Hepatocyte (in vitro differentiated cells): Measurements from ENCODE around the gene NDST4. TPM values are rescaled to one million over a fixed set of nuclear protein-coding genes. Genes with fewer than 3 reads are reported as not detected.

Source experiments
- DNase-seq: peaks from one replicate; pipeline ENCODE4 v3.0.0-alpha.2; 2016; ENCODE audit warnings: low spot score
- H2AFZ ChIP-seq: fragments of 200-600 bp; sonication (generic); 2 replicates; pipeline ENCODE4 v1.6.0; 2016; ENCODE audit warnings: antibody characterized with exemption, mild to moderate bottlenecking
- H3K27ac ChIP-seq: fragments of 200-600 bp; sonication (generic); 2 replicates; pipeline ENCODE4 v1.5.1; 2016; ENCODE audit warnings: mild to moderate bottlenecking
- H3K27me3 ChIP-seq: fragments of 200-600 bp; sonication (generic); 2 replicates; pipeline ENCODE4 v1.6.1; 2016
- H3K36me3 ChIP-seq: fragments of 200-600 bp; sonication (generic); replicated peaks from 2 replicates; pipeline ENCODE4 v1.5.1; 2016; ENCODE audit warnings: low read depth; ENCODE audit not compliant: insufficient read depth
- H3K4me1 ChIP-seq: fragments of 200-600 bp; sonication (generic); 2 replicates; pipeline ENCODE4 v1.5.1; 2016; ENCODE audit warnings: mild to moderate bottlenecking, moderate library complexity; ENCODE audit not compliant: insufficient read depth
- H3K4me2 ChIP-seq: fragments of 200-600 bp; sonication (generic); 2 replicates; pipeline ENCODE4 v1.6.0; 2016
- H3K4me3 ChIP-seq: fragments of 200-600 bp; sonication (generic); 2 replicates; pipeline ENCODE4 v1.5.1; 2016; ENCODE audit warnings: mild to moderate bottlenecking
- H3K79me2 ChIP-seq: fragments of 200-600 bp; sonication (generic); 2 replicates; pipeline ENCODE4 v1.6.0; 2017; ENCODE audit warnings: mild to moderate bottlenecking
- H3K9me2 ChIP-seq: fragments of 200-600 bp; sonication (generic); replicated peaks from 2 replicates; pipeline ENCODE4 v1.6.0; 2017; ENCODE audit warnings: mild to moderate bottlenecking; ENCODE audit not compliant: insufficient read depth
- H3K9me3 ChIP-seq: fragments of 200-600 bp; sonication (generic); 2 replicates; pipeline ENCODE4 v1.5.1; 2016; ENCODE audit warnings: low read depth, mild to moderate bottlenecking
- H4K20me1 ChIP-seq: fragments of 200-600 bp; sonication (generic); 2 replicates; pipeline ENCODE4 v1.6.0; 2016; ENCODE audit warnings: mild to moderate bottlenecking; ENCODE audit not compliant: insufficient read depth, poor library complexity, severe bottlenecking
- EZH2 ChIP-seq: fragments of 200-600 bp; sonication (generic); IDR thresholded peaks from 2 replicates; pipeline ENCODE4 v1.6.1; 2016; ENCODE audit warnings: antibody characterized with exemption, mild to moderate bottlenecking, borderline replicate concordance
- EZH2phosphoT487 ChIP-seq: fragments of 200-600 bp; sonication (generic); IDR thresholded peaks from one replicate; pipeline ENCODE4 v1.6.1; 2018; ENCODE audit warnings: antibody characterized with exemption, mild to moderate bottlenecking, low read depth, moderate library complexity; ENCODE audit not compliant: unreplicated experiment, severe bottlenecking
- WGBS: methylation state at CpG from one replicate; pipeline ENCODE4 v1.1.6; 2016; ENCODE audit warnings: low lambda C conversion rate; ENCODE audit errors: missing lambda C conversion rate; 5-methylcytosine and 5-hydroxymethylcytosine counted together
- polyA plus RNA-seq: library from polyadenylated mRNA; unstranded; fragments of >200 nt; fragmentation: Nextera tagmentation; extraction: Ambion mirVana; gene quantifications from 2 replicates; pipeline ENCODE4 v1.2.1, GENCODE V29; 2016
- total RNA-seq: library from RNA; depleted of rRNA; stranded (reverse); fragments of >200 nt; gene quantifications from 2 replicates; pipeline ENCODE4 v1.2.3, GENCODE V29; 2014
- TF ChIP-seq, protein P1 (sequence below): fragments of 200-600 bp; sonication (generic); IDR thresholded peaks from 2 replicates; pipeline ENCODE4 v1.5.1; 2016; ENCODE audit warnings: antibody characterized with exemption, mild to moderate bottlenecking; ENCODE audit not compliant: poor library complexity

Gene NDST4
- total and polyA plus RNA-seq, 2 experiments from 2014 or later, result 0.37 TPM; not detected in 1

DNA sequence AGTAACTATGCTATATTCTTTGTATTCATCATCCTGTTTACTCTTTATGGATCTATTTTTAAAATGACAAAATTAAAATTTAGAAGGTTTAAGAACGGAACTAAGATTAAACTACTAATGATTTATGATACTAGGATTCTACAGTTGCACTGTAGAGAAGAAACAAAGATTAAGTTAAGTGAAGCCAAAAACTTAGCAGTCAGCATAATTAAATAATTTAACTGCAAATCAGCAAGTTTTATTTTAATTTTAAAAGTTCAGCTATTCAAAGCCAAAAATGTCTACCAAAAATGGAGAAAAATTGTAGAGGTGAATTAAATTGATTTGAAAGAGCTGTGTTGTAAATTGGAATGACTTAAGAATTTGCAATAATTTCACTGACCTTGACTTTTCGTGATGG is 30.8 kb downstream of the NDST4 start:
- 88% methylated on average over 2 of the region's 2 CpGs for WGBS
- Histone ChIP-seq H3K36me3 (no peaks in the 10 kb centered on the region), H4K20me1 (no peaks in the 10 kb centered on the region), H3K9me3 (no peaks in the 10 kb centered on the region), H3K4me3 (no peak overlapping the region), H3K27ac (no peak overlapping the region), H3K79me2 (no peaks in the 10 kb centered on the region), H3K4me2 (no peak overlapping the region), H3K4me1 (no peaks in the 10 kb centered on the region), H3K9me2 (no peaks in the 10 kb centered on the region), H3K27me3 (no peaks in the 10 kb centered on the region), H2AFZ (no peak overlapping the region)
- no peak for DNase-seq
- TF ChIP-seq EZH2 (no peak), EZH2phosphoT487 (no peak)
- TF ChIP-seq, protein P1, sequence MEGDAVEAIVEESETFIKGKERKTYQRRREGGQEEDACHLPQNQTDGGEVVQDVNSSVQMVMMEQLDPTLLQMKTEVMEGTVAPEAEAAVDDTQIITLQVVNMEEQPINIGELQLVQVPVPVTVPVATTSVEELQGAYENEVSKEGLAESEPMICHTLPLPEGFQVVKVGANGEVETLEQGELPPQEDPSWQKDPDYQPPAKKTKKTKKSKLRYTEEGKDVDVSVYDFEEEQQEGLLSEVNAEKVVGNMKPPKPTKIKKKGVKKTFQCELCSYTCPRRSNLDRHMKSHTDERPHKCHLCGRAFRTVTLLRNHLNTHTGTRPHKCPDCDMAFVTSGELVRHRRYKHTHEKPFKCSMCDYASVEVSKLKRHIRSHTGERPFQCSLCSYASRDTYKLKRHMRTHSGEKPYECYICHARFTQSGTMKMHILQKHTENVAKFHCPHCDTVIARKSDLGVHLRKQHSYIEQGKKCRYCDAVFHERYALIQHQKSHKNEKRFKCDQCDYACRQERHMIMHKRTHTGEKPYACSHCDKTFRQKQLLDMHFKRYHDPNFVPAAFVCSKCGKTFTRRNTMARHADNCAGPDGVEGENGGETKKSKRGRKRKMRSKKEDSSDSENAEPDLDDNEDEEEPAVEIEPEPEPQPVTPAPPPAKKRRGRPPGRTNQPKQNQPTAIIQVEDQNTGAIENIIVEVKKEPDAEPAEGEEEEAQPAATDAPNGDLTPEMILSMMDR, result no peak

DNA sequence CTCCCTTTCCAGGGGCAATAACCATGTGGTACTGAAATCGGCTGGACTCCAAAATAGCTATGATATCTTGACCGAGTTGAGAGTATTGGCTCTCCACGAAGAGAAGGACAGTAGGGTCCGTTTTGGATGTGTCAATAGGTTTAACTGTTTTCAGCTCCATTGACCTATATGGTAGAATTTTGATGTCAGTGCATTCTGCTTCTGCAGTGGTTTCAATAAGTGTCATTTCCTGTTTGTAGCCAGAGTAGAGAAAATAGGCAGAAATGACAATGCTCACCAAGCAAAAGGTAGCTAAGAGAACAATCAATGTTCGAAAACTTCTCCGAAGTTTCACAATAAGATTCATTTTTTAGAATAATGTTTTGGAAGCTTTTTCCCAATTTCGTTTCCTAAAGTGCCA is 36.7 kb downstream of the NDST4 start:
- Histone ChIP-seq H4K20me1 (no peaks in the 10 kb centered on the region), H3K4me2 (no peak overlapping the region), H3K9me3 (no peaks in the 10 kb centered on the region), H3K4me3 (no peak overlapping the region), H3K4me1 (no peaks in the 10 kb centered on the region), H2AFZ (no peak overlapping the region), H3K27ac (no peak overlapping the region), H3K79me2 (no peaks in the 10 kb centered on the region), H3K9me2 (no peaks in the 10 kb centered on the region), H3K36me3 (no peaks in the 10 kb centered on the region), H3K27me3 (no peaks in the 10 kb centered on the region)
- DNase-seq, result no peak
- 90% methylated on average over 7 of the region's 7 CpGs for WGBS
- no peak for TF ChIP-seq EZH2

DNA sequence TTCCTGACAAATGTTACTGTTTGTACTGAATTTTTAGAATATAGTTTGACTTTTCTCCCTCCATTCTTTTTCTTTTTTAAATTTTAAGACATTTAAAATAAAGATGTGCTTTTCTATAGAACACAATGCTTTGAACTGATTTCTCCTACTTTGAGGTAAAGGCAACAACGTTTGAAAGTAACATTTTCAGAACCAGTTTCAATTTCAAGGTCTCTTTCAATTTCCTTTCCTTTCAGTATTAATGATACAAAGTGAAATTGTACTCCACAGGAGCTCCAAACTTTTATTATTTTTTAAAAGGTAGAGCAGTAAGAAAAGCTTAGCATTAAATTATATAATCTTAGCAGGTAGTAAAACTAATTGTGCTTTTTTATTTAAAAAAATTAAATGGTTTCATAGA is 54.9 kb downstream of the NDST4 start:
- DNase-seq, result no peak
- 61% methylated on average over 1 of the region's 1 CpG for WGBS
- TF ChIP-seq EZH2, result no peak
- TF ChIP-seq, protein P1, result no peak
- TF ChIP-seq EZH2phosphoT487, result no peak
- Histone ChIP-seq H3K4me3 (no peak overlapping the region), H3K4me2 (no peak overlapping the region), H3K9me3 (no peaks in the 10 kb centered on the region), H3K27ac (no peak overlapping the region), H3K27me3 (no peaks in the 10 kb centered on the region), H3K79me2 (no peaks in the 10 kb centered on the region), H3K4me1 (no peaks in the 10 kb centered on the region), H3K9me2 (no peaks in the 10 kb centered on the region), H3K36me3 (no peaks in the 10 kb centered on the region), H4K20me1 (no peaks in the 10 kb centered on the region), H2AFZ (no peak overlapping the region)

DNA sequence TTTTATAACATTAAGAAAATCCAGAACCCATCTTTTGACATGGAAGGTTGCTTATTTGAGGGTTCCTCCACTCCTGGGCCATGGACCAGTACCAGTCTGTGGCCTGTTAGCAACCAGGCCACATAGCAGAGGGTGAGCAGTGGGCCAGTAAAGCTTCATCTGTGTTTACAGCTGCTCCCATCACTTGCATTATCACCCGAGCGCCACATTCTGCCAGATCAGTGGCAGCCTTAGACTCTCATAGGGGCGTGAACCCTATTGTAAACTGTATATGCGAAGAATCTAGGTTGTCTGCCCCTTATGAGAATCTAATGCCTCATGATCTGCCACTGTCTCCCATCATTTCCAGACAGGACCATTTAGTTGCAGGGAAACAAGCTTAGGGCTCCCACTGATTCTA is 58.6 kb downstream of the NDST4 start:
- no peaks in the 10 kb centered on the region for H3K9me3 ChIP-seq
- H4K20me1 ChIP-seq, result no peaks in the 10 kb centered on the region
- H3K36me3 ChIP-seq, result no peaks in the 10 kb centered on the region
- no peak overlapping the region for H3K27ac ChIP-seq
- DNase-seq, result no peak
- WGBS, result 93% methylated on average over 4 of the region's 4 CpGs
- no peak for TF ChIP-seq EZH2
- TF ChIP-seq, protein P1, result no peak
- no peak for TF ChIP-seq EZH2phosphoT487
- no peak overlapping the region for H3K4me2 ChIP-seq
- no peaks in the 10 kb centered on the region for H3K4me1 ChIP-seq
- no peak overlapping the region for H2AFZ ChIP-seq
- no peaks in the 10 kb centered on the region for H3K9me2 ChIP-seq
- H3K79me2 ChIP-seq, result no peaks in the 10 kb centered on the region
- H3K27me3 ChIP-seq, result no peaks in the 10 kb centered on the region
- H3K4me3 ChIP-seq, result no peak overlapping the region
